Panc1 (cell line): Measurements from ENCODE around the gene FOXF2. TPM values are rescaled to one million over a fixed set of nuclear protein-coding genes. Genes with fewer than 3 reads are reported as not detected.

Source experiments
- ATAC-seq: fragments of 200-7000 bp; cut with Tn5 transposase; 2 replicates; pipeline ENCODE4 v1.9.1; 2020; ENCODE audit warnings: mild to moderate bottlenecking, moderate library complexity
- BruUV-seq: library from RNA; stranded (reverse); fragments of 400-500 nt; replicated peaks from 2 replicates; lab custom pipeline; 2021; lab: Mats Ljungman, UMichigan
- CTCF ChIA-PET: fragments of 300-600 bp; sonication (Branson Sonifier 250); formaldehyde crosslinking; loops from one replicate; lab custom pipeline; 2022; ENCODE audit warnings: antibody characterized with exemption; lab: Charles Lee
- POLR2A ChIA-PET: fragments of 300-600 bp; sonication (Branson Sonifier 250); formaldehyde crosslinking; loops from one replicate; lab custom pipeline; 2022; ENCODE audit warnings: antibody characterized with exemption; lab: Charles Lee
- DNase-seq: peaks from one replicate; pipeline ENCODE4 v3.0.0-alpha.2; 2010; ENCODE audit warnings: low read depth, low spot score
- H3K27ac ChIP-seq: 2 replicates; pipeline ENCODE4 v1.5.1; 2011; ENCODE audit warnings: mild to moderate bottlenecking, low read length, inconsistent platforms
- H3K27me3 ChIP-seq: fragments of 200-500 bp; sonication (Bioruptor generic); 2 replicates; pipeline ENCODE4 v1.6.0; 2014; ENCODE audit warnings: low read length, inconsistent platforms; ENCODE audit not compliant: control insufficient read depth, insufficient read depth
- H3K36me3 ChIP-seq: fragments of 200-500 bp; sonication (Bioruptor generic); 2 replicates; pipeline ENCODE4 v1.5.1; 2014; ENCODE audit warnings: inconsistent platforms, mild to moderate bottlenecking, low read length, moderate library complexity; ENCODE audit not compliant: control insufficient read depth, insufficient read depth
- H3K4me1 ChIP-seq: 2 replicates; pipeline ENCODE4 v1.5.1; 2011; ENCODE audit warnings: inconsistent platforms, mild to moderate bottlenecking, low read length, moderate library complexity; ENCODE audit not compliant: control insufficient read depth, insufficient read depth
- H3K4me3 ChIP-seq, 2 experiments: 2 replicates each; pipeline ENCODE4 v1.5.1; 2011 to 2012; ENCODE audit warnings: low read depth in 2 of 2, low read length in 2 of 2, mild to moderate bottlenecking in 2 of 2, inconsistent platforms in 1 of 2, moderate library complexity in 1 of 2
- H3K9me3 ChIP-seq: fragments of 200-500 bp; sonication (Bioruptor generic); 2 replicates; pipeline ENCODE4 v1.5.1; 2014; ENCODE audit warnings: low read depth, mild to moderate bottlenecking, inconsistent platforms, low read length, moderate library complexity; ENCODE audit not compliant: control insufficient read depth, insufficient read depth
- POLR2AphosphoS5 ChIP-seq: IDR thresholded peaks from 2 replicates; pipeline ENCODE4 v1.6.1; 2012; ENCODE audit warnings: mild to moderate bottlenecking, low read depth, low read length, moderate library complexity
- SIN3A ChIP-seq: IDR thresholded peaks from 2 replicates; pipeline ENCODE4 v1.6.1; 2012; ENCODE audit warnings: low read depth, mild to moderate bottlenecking, low read length, moderate library complexity, borderline replicate concordance; ENCODE audit not compliant: insufficient read depth
- in situ Hi-C: cut with HindIII; loops from 2 replicates; pipeline ENCODE4 v1.10.0; 2016; ENCODE audit warnings: low sequenced_read_pairs, low pct_unique_long_range_greater_than_20kb
- intact Hi-C: fragments of 100-400 bp; cut with micrococcal nuclease; formaldehyde crosslinking; loops from one replicate; pipeline ENCODE4 v1.10.0; 2022; ENCODE audit not compliant: unreplicated experiment
- total RNA-seq: library from RNA; stranded (reverse); gene quantifications from one replicate; pipeline ENCODE4 v1.2.1, GENCODE V29; 2021; ENCODE audit not compliant: unreplicated experiment
- TF ChIP-seq, protein P1 (sequence below): fragments of 450-650 bp; IDR thresholded peaks from 2 replicates; pipeline ENCODE4 v1.5.1; 2017; ENCODE audit warnings: mild to moderate bottlenecking
- TF ChIP-seq, protein P2 (sequence below), 2 experiments: IDR thresholded peaks; 2 replicates each; pipeline ENCODE4 v1.6.1; 2011 to 2012; ENCODE audit warnings: low read depth in 2 of 2, control low read depth in 1 of 2, low read length in 1 of 2, mild to moderate bottlenecking in 1 of 2, moderate library complexity in 1 of 2; ENCODE audit not compliant: insufficient read depth in 1 of 2

FOXF2 gene
- total RNA-seq, 1 experiment from 2014 or later: 12.7 TPM

GRCh38 chr6:1407499-1407990 is 18.2 kb downstream of the FOXF2 start:
- Histone ChIP-seq H3K4me1 (no peaks in the 10 kb centered on the region), H3K4me3 (no peak overlapping the region), H3K9me3 (no peaks in the 10 kb centered on the region), H3K27ac (no peak overlapping the region), H3K27me3 (no peaks in the 10 kb centered on the region), H3K36me3 (no peaks in the 10 kb centered on the region)
- ATAC-seq (no peak), DNase-seq (no peak)
- in situ Hi-C loops: no loop called here
- CTCF ChIA-PET: interaction anchor here (1.6 kb wide), 1 partner anchor 11 kb away, joined by 6 read pairs; no protein-coding TSS in a partner anchor
- BruUV-seq: no TSS peak
- POLR2A ChIA-PET: interaction anchor here (0.6 kb wide), 1 partner anchor 116 kb away, joined by 3 read pairs; no protein-coding TSS in a partner anchor
- TF ChIP-seq, protein P1, sequence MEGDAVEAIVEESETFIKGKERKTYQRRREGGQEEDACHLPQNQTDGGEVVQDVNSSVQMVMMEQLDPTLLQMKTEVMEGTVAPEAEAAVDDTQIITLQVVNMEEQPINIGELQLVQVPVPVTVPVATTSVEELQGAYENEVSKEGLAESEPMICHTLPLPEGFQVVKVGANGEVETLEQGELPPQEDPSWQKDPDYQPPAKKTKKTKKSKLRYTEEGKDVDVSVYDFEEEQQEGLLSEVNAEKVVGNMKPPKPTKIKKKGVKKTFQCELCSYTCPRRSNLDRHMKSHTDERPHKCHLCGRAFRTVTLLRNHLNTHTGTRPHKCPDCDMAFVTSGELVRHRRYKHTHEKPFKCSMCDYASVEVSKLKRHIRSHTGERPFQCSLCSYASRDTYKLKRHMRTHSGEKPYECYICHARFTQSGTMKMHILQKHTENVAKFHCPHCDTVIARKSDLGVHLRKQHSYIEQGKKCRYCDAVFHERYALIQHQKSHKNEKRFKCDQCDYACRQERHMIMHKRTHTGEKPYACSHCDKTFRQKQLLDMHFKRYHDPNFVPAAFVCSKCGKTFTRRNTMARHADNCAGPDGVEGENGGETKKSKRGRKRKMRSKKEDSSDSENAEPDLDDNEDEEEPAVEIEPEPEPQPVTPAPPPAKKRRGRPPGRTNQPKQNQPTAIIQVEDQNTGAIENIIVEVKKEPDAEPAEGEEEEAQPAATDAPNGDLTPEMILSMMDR: no peak
- TF ChIP-seq, protein P2, sequence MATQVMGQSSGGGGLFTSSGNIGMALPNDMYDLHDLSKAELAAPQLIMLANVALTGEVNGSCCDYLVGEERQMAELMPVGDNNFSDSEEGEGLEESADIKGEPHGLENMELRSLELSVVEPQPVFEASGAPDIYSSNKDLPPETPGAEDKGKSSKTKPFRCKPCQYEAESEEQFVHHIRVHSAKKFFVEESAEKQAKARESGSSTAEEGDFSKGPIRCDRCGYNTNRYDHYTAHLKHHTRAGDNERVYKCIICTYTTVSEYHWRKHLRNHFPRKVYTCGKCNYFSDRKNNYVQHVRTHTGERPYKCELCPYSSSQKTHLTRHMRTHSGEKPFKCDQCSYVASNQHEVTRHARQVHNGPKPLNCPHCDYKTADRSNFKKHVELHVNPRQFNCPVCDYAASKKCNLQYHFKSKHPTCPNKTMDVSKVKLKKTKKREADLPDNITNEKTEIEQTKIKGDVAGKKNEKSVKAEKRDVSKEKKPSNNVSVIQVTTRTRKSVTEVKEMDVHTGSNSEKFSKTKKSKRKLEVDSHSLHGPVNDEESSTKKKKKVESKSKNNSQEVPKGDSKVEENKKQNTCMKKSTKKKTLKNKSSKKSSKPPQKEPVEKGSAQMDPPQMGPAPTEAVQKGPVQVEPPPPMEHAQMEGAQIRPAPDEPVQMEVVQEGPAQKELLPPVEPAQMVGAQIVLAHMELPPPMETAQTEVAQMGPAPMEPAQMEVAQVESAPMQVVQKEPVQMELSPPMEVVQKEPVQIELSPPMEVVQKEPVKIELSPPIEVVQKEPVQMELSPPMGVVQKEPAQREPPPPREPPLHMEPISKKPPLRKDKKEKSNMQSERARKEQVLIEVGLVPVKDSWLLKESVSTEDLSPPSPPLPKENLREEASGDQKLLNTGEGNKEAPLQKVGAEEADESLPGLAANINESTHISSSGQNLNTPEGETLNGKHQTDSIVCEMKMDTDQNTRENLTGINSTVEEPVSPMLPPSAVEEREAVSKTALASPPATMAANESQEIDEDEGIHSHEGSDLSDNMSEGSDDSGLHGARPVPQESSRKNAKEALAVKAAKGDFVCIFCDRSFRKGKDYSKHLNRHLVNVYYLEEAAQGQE (IDR thresholded peaks at IDR 0.05; ENCODE audit: insufficient read depth in 1 of 2, low read depth in 2 of 2, low read length in 1 of 2): no peak
- intact Hi-C loops: no loop called here

DNA sequence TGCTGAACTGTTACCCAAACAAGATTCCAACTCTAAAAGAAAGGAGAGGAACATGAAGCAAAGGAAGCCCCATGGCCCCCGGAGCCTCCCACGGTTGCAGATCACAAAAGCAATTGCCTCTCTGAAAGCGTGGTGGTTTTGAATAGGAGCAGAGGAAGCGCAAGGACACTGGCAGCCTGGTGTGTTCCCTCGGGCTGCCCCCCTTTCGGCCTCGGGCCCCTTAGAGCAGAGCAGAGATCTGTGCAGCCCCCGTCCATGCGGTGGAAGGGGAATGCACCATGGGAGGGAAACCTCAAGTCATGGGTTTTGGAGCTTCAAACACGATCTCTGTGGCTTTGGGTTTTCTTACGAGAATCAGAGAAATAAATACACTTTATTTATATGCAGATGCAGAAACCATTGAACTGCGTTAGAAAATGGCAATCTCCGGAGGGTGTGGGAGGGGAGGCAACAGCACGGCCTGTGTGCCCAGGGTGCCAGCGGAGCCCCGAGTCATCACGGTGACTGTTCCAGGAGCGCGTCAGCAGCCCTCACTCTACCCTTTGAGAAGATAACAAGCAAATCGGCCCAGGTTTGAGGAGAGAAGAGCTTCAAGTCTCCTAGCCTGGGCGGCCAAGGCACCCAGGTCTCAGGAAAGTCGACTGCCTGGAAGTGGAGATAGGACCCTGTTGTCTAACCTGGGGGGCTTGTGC is 20.5 kb downstream of the FOXF2 start:
- intact Hi-C loops (no loop called here), in situ Hi-C loops (no loop called here)
- H3K27ac ChIP-seq: no peak overlapping the region
- no peaks in the 10 kb centered on the region for H3K36me3 ChIP-seq
- ATAC-seq: no peak
- H3K27me3 ChIP-seq: no peaks in the 10 kb centered on the region
- H3K4me3 ChIP-seq: no peak overlapping the region
- no peaks in the 10 kb centered on the region for H3K4me1 ChIP-seq
- no peak for DNase-seq
- no TSS peak for BruUV-seq
- TF ChIP-seq SIN3A (no peak), POLR2AphosphoS5 (no peak)
- TF ChIP-seq, protein P1: no peak
- TF ChIP-seq, protein P2 (IDR thresholded peaks at IDR 0.05; ENCODE audit: insufficient read depth in 1 of 2, low read depth in 2 of 2, low read length in 1 of 2): no peak
- CTCF ChIA-PET: no interaction called here
- POLR2A ChIA-PET: no interaction called here
- H3K9me3 ChIP-seq: no peaks in the 10 kb centered on the region
